NT2/D1 (cell line): ENCODE data around the gene C3AR1.
A peak's percentile ranks its signal among the peaks of the same experiment; 100 is the strongest.
"Not testable (repeated sequence)": the region's sequence is repeated elsewhere in the genome, so short reads cannot be mapped to it uniquely, and the experiment has no call there.

Experiments used
- DNase-seq: peaks from one replicate; pipeline ENCODE4 v3.0.0-alpha.2; 2011; ENCODE audit warnings: low read depth, low spot score
- H3K27me3 ChIP-seq: 2 replicates; pipeline ENCODE4 v1.6.0; 2011; ENCODE audit warnings: mild to moderate bottlenecking; ENCODE audit not compliant: insufficient read length, insufficient read depth
- H3K36me3 ChIP-seq: 2 replicates; pipeline ENCODE4 v1.6.1; 2011; ENCODE audit warnings: mild to moderate bottlenecking, low read length, mixed read lengths; ENCODE audit not compliant: insufficient read depth, insufficient read length
- H3K4me1 ChIP-seq: 2 replicates; pipeline ENCODE4 v1.5.1; 2011; ENCODE audit not compliant: insufficient read depth, insufficient read length
- H3K4me3 ChIP-seq: 2 replicates; pipeline ENCODE4 v1.5.1; 2011; ENCODE audit warnings: low read depth; ENCODE audit not compliant: insufficient read length
- H3K9ac ChIP-seq: 2 replicates; pipeline ENCODE4 v1.6.0; 2011; ENCODE audit warnings: low read depth; ENCODE audit not compliant: insufficient read length
- H3K9me3 ChIP-seq: 2 replicates; pipeline ENCODE4 v1.5.1; 2011; ENCODE audit warnings: mild to moderate bottlenecking, low read length; ENCODE audit not compliant: insufficient read depth
- SUZ12 ChIP-seq: IDR thresholded peaks from 2 replicates; pipeline ENCODE4 v1.6.1; 2011; ENCODE audit not compliant: insufficient read length, insufficient read depth; ENCODE audit errors: extremely low read depth
- YY1 ChIP-seq: IDR thresholded peaks from 2 replicates; pipeline ENCODE4 v1.6.1; 2011; ENCODE audit not compliant: insufficient read length, insufficient read depth
- ZNF274 ChIP-seq: IDR thresholded peaks from 2 replicates; pipeline ENCODE4 v1.6.1; 2011; ENCODE audit warnings: mild to moderate bottlenecking, low read depth, low read length

The C3AR1 gene

GRCh38 chr12:8026291-8026900 is 39.8 kb downstream of the C3AR1 start:
- no peaks in the 10 kb centered on the region for H3K27me3 ChIP-seq
- H3K4me3 ChIP-seq: peak overlapping the region; percentile 81
- no peaks in the 10 kb centered on the region for H3K9me3 ChIP-seq
- peak; percentile 100 for DNase-seq
- H3K9ac ChIP-seq: peak overlapping the region; percentile 90
- H3K36me3 ChIP-seq: no peaks in the 10 kb centered on the region
- TF ChIP-seq ZNF274: no peak
- TF ChIP-seq SUZ12: no peak
- no peak for TF ChIP-seq YY1
- H3K4me1 ChIP-seq: peaks cover 3% of the 10 kb centered on the region

GRCh38 chr12:8018666-8019581 is 47.2 kb downstream of the C3AR1 start:
- Histone ChIP-seq H3K36me3 (no peaks in the 10 kb centered on the region), H3K9ac (peak overlapping the region; percentile 72), H3K4me1 (peaks cover 3% of the 10 kb centered on the region), H3K27me3 (peaks cover 14% of the 10 kb centered on the region), H3K9me3 (no peaks in the 10 kb centered on the region), H3K4me3 (peak overlapping the region; percentile 66)
- peak; percentile 99 for DNase-seq
- no peak for TF ChIP-seq ZNF274
- TF ChIP-seq YY1: no peak
- no peak for TF ChIP-seq SUZ12

GRCh38 chr12:8018213-8018612 is 47.9 kb downstream of the C3AR1 start:
- Histone ChIP-seq H3K4me3 (peak overlapping the region; percentile 66), H3K9ac (peak overlapping the region; percentile 72), H3K27me3 (peaks cover 14% of the 10 kb centered on the region)
- H3K36me3 ChIP-seq, H3K4me1 ChIP-seq, DNase-seq, H3K9me3 ChIP-seq: not testable (repeated sequence)

- Histone ChIP-seq H3K4me3 (no peak overlapping the region), H3K36me3 (no peaks in the 10 kb centered on the region), H3K4me1 (no peaks in the 10 kb centered on the region), H3K9ac (no peak overlapping the region), H3K9me3 (no peaks in the 10 kb centered on the region), H3K27me3 (peaks cover 12% of the 10 kb centered on the region)
- DNase-seq: no peak
- no peak for TF ChIP-seq YY1
- TF ChIP-seq ZNF274: no peak
- no peak for TF ChIP-seq SUZ12
Measured at GRCh38 chr12:8014836-8015235, 51.3 kb downstream of the C3AR1 start.

DNA sequence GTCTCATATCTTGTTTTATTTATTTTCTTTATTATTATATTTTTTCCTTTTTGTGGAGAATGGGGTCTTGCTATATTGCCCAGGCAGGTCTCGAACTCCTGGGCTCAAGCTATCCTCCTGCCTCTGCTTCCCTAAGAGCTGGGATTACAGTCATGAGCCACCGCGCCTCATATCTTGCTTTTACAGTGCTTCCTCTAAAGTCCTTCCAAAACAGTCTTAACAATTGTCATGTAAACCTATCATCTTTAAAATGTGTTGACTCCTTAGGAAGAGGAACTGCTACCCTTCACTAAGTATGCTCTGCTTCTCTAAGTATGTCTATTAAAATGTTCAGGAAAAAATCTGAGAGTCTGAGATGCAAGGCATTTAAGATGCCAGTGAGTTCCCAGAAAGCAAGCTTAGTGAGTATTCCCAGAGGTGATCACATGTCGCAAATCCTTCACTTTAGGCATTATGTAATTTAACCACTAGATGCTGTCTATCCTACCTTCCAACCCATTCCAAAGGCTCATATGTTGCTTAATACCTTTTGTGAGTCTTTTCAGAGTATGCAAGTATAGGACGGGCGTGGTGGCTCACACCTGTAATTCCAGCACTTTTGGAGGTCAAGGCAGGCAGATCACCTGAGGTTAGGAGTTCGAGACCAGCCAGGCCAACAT is 53.4 kb downstream of the C3AR1 start:
- Histone ChIP-seq H3K4me3 (no peak overlapping the region), H3K9ac (no peak overlapping the region), H3K4me1 (no peaks in the 10 kb centered on the region), H3K27me3 (peaks cover 5% of the 10 kb centered on the region), H3K36me3 (no peaks in the 10 kb centered on the region), H3K9me3 (no peaks in the 10 kb centered on the region)
- TF ChIP-seq YY1 (no peak), ZNF274 (no peak), SUZ12 (no peak)
- DNase-seq: no peak

DNA sequence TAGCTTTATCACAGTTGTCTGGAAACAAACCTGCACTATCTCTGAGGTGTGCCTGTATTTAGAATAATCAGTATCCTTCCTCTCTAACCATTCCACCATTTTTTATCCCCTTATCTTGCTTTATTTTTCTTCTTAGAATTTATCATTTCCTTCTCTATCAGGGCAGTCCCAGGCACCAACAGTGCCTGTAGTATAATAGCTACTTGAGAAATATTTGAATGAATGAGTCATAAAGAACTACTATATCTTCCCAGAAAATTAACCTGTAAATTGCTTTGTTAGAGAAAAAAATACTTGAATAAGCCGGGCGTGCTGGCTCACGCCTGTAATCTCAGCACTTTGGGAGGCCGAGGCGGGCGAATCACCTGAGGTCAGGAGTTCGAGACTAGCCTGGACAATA is 54.8 kb downstream of the C3AR1 start:
- Histone ChIP-seq H3K27me3 (no peaks in the 10 kb centered on the region), H3K4me3 (no peak overlapping the region), H3K4me1 (no peaks in the 10 kb centered on the region), H3K36me3 (no peaks in the 10 kb centered on the region), H3K9ac (no peak overlapping the region), H3K9me3 (no peaks in the 10 kb centered on the region)
- DNase-seq: no peak
- TF ChIP-seq ZNF274 (no peak), SUZ12 (no peak), YY1 (no peak)
